PC-3 (cell line): ENCODE measurements around the gene ADSS1.

Experiments used
- EZH2phosphoT487 ChIP-seq: fragments of 300-600 bp; sonication (generic); IDR thresholded peaks from 2 replicates; pipeline ENCODE4 v1.6.1; 2018; ENCODE audit warnings: mild to moderate bottlenecking, antibody characterized with exemption, low read length, borderline replicate concordance
- TF ChIP-seq, protein P1 (sequence below): fragments of 300-600 bp; sonication (generic); conservative IDR thresholded peaks from 2 replicates; pipeline ENCODE4 v1.5.1; 2017; ENCODE audit warnings: antibody characterized with exemption, low read depth, mild to moderate bottlenecking, low read length

GRCh38 chr14:104752735-104753527 lies 28.9 kb downstream of the ADSS1 start, which contains the start of gene SIVA1:
- TF ChIP-seq, protein P1, sequence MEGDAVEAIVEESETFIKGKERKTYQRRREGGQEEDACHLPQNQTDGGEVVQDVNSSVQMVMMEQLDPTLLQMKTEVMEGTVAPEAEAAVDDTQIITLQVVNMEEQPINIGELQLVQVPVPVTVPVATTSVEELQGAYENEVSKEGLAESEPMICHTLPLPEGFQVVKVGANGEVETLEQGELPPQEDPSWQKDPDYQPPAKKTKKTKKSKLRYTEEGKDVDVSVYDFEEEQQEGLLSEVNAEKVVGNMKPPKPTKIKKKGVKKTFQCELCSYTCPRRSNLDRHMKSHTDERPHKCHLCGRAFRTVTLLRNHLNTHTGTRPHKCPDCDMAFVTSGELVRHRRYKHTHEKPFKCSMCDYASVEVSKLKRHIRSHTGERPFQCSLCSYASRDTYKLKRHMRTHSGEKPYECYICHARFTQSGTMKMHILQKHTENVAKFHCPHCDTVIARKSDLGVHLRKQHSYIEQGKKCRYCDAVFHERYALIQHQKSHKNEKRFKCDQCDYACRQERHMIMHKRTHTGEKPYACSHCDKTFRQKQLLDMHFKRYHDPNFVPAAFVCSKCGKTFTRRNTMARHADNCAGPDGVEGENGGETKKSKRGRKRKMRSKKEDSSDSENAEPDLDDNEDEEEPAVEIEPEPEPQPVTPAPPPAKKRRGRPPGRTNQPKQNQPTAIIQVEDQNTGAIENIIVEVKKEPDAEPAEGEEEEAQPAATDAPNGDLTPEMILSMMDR, result no peak
- no peak for TF ChIP-seq EZH2phosphoT487
